HepG2 (cell line): Measurements from ENCODE around the gene ALK. TPM values are rescaled to one million over a fixed set of nuclear protein-coding genes. Genes with fewer than 3 reads are reported as not detected.

ENCODE experiments used
- ATAC-seq: fragments of 200-7000 bp; cut with Tn5 transposase; 3 replicates; pipeline ENCODE4 v1.9.1; 2020; ENCODE audit warnings: mild to moderate bottlenecking, moderate library complexity
- BruUV-seq: library from RNA; stranded (reverse); fragments of 400-500 nt; replicated peaks from 2 replicates; lab custom pipeline; 2021; lab: Mats Ljungman, UMichigan
- CTCF ChIA-PET: fragments of 300-600 bp; formaldehyde crosslinking; extraction: SDS; loops from one replicate; lab custom pipeline; 2021; ENCODE audit warnings: low total read pairs, inconsistent platforms, low intra/inter-chr PET ratio; lab: Yijun Ruan, JAX
- POLR2A ChIA-PET: fragments of 350-600 bp; sonication (Branson Sonifier 250); formaldehyde crosslinking; loops from one replicate; lab custom pipeline; 2020; ENCODE audit warnings: antibody characterized with exemption, inconsistent platforms; lab: Yijun Ruan, JAX
- DNase-seq: peaks from one replicate; pipeline ENCODE4 v3.0.0-alpha.2; 2015; ENCODE audit warnings: low spot score
- FAIRE-seq: peaks from 3 replicates; lab custom pipeline; 2011; peaks lifted over from hg19 to GRCh38; lab: Jason Lieb, UNC
- H2AFZ ChIP-seq: one replicate; pipeline ENCODE4 v1.6.1; 2011; ENCODE audit warnings: low read length, inconsistent platforms
- H3K27ac ChIP-seq: fragments of 300-600 bp; 3 replicates; pipeline ENCODE4 v1.8.0; 2011; ENCODE audit warnings: mixed run types, mild to moderate bottlenecking, mixed read lengths, low read length, inconsistent platforms; ENCODE audit not compliant: insufficient read depth; ENCODE audit errors: extremely low read length
- H3K27me3 ChIP-seq, 2 experiments: fragments of 200-600 bp in 1 of 2; 2 replicates in 1 of 2; 3 replicates in 1 of 2; pipeline versions ENCODE4 v1.6.0 to v1.8.0; 2011; ENCODE audit warnings: low read length in 2 of 2, mild to moderate bottlenecking in 2 of 2, moderate library complexity in 2 of 2, inconsistent platforms in 1 of 2; ENCODE audit not compliant: insufficient read depth in 2 of 2, control insufficient read depth in 1 of 2
- H3K36me3 ChIP-seq, 2 experiments: fragments of 200-600 bp in 1 of 2; replicated peaks in 1 of 2; 2 replicates in 1 of 2; 3 replicates in 1 of 2; pipeline versions ENCODE4 v1.5.1 to v1.8.0; 2011; ENCODE audit warnings: low read length in 2 of 2, inconsistent platforms in 1 of 2; ENCODE audit not compliant: insufficient read depth in 2 of 2, control insufficient read depth in 1 of 2
- H3K4me1 ChIP-seq: 2 replicates; pipeline ENCODE4 v1.5.1; 2012; ENCODE audit warnings: low read length, inconsistent platforms; ENCODE audit not compliant: insufficient read depth
- H3K4me2 ChIP-seq: 2 replicates; pipeline ENCODE4 v1.6.0; 2011; ENCODE audit warnings: low read depth, low read length, inconsistent platforms
- H3K4me3 ChIP-seq, 3 experiments: fragments of 200-600 bp in 1 of 3; sonication (generic), shearing (Covaris generic) in 1 of 3; replicated peaks in 1 of 3; 2 replicates each; pipeline ENCODE4 v1.5.1; 2011 to 2016; ENCODE audit warnings: low read length in 3 of 3, inconsistent platforms in 2 of 3, low read depth in 2 of 3, mild to moderate bottlenecking in 2 of 3, control low read depth in 1 of 3, mixed read lengths in 1 of 3; ENCODE audit not compliant: insufficient read depth in 1 of 3
- H3K79me2 ChIP-seq: one replicate; pipeline ENCODE4 v1.6.1; 2011; ENCODE audit warnings: low read length, inconsistent platforms; ENCODE audit not compliant: insufficient read depth
- H3K9ac ChIP-seq: 2 replicates; pipeline ENCODE4 v1.6.0; 2011; ENCODE audit warnings: mild to moderate bottlenecking, low read depth, low read length, inconsistent platforms; ENCODE audit not compliant: insufficient read depth
- H3K9me3 ChIP-seq: 2 replicates; pipeline ENCODE4 v1.5.1; 2012; ENCODE audit warnings: mild to moderate bottlenecking, low read length
- H4K20me1 ChIP-seq: 2 replicates; pipeline ENCODE4 v1.6.0; 2011; ENCODE audit warnings: inconsistent platforms, mild to moderate bottlenecking, low read length, moderate library complexity; ENCODE audit not compliant: insufficient read depth
- JUND ChIP-seq: sonication (generic); formaldehyde crosslinking; IDR thresholded peaks from 2 replicates; pipeline ENCODE4 v1.8.0; 2022; ENCODE audit warnings: mild to moderate bottlenecking, missing genetic modification reagents
- TFAP4 ChIP-seq: sonication (generic); IDR thresholded peaks from 2 replicates; pipeline ENCODE4 v1.6.1; 2016; ENCODE audit warnings: low read depth, borderline replicate concordance
- ZNF225 ChIP-seq: sonication (generic); formaldehyde crosslinking; IDR thresholded peaks from 2 replicates; pipeline ENCODE4 v1.4.0; 2020; ENCODE audit warnings: mild to moderate bottlenecking, missing genetic modification reagents
- ZNF451 ChIP-seq: sonication (generic); formaldehyde crosslinking; IDR thresholded peaks from 2 replicates; pipeline ENCODE4 v1.5.0; 2020; ENCODE audit warnings: mild to moderate bottlenecking, missing genetic modification reagents
- ZNF546 ChIP-seq: sonication (generic); formaldehyde crosslinking; conservative IDR thresholded peaks from 2 replicates; pipeline ENCODE4 v1.8.1; 2023; ENCODE audit warnings: mild to moderate bottlenecking, missing genetic modification reagents
- ZNF660 ChIP-seq: sonication (generic); formaldehyde crosslinking; IDR thresholded peaks from 2 replicates; pipeline ENCODE4 v1.5.1; 2020; ENCODE audit warnings: mild to moderate bottlenecking, low read depth, missing genetic modification reagents, borderline replicate concordance
- ZNF724P ChIP-seq: sonication (generic); formaldehyde crosslinking; IDR thresholded peaks from 2 replicates; pipeline ENCODE4 v1.8.0; 2022; ENCODE audit warnings: missing genetic modification reagents, borderline replicate concordance
- ZNF788 ChIP-seq: sonication (generic); formaldehyde crosslinking; IDR thresholded peaks from 2 replicates; pipeline ENCODE4 v1.5.0; 2020; ENCODE audit warnings: mild to moderate bottlenecking, missing genetic modification reagents, borderline replicate concordance
- ZSCAN5A ChIP-seq: sonication (generic); formaldehyde crosslinking; IDR thresholded peaks from 2 replicates; pipeline ENCODE4 v1.8.0; 2022; ENCODE audit warnings: mild to moderate bottlenecking, missing genetic modification reagents, borderline replicate concordance
- WGBS: methylation state at CpG from one replicate; pipeline ENCODE4 v1.1.6; 2017; ENCODE audit warnings: low lambda C conversion rate; 5-methylcytosine and 5-hydroxymethylcytosine counted together
- in situ Hi-C: cut with HindIII; loops from 2 replicates; pipeline ENCODE4 v1.10.0; 2017; ENCODE audit warnings: low pct_unique_long_range_greater_than_20kb; ENCODE audit not compliant: extremely low pct_ligation_motif_present
- intact Hi-C: fragments of 100-400 bp; cut with micrococcal nuclease; formaldehyde crosslinking; loops from one replicate; pipeline ENCODE4 v1.10.0; 2022; ENCODE audit not compliant: unreplicated experiment
- polyA plus RNA-seq, 8 experiments: library from polyadenylated mRNA; depleted of rRNA in 3 of 8; stranded (reverse) in 7 of 8; unstranded in 1 of 8; fragments of >200 nt; fragmentation: Illumina TruSeq in 4 of 8; extraction: Trizol in 4 of 8; gene quantifications; 2 replicates each; pipeline versions ENCODE4 v1.2.1 to v1.2.3, GENCODE V29; 2011 to 2016; ENCODE audit warnings: low read depth in 4 of 8, missing spikeins in 1 of 8, mixed read lengths in 1 of 8; ENCODE audit not compliant: insufficient read depth in 1 of 8
- total RNA-seq, 5 experiments: library from RNA; depleted of rRNA; stranded (reverse); fragments of >200 nt; fragmentation: Illumina TruSeq; extraction: Trizol; gene quantifications; 2 replicates each; pipeline ENCODE4 v1.2.3, GENCODE V29; 2016; ENCODE audit warnings: low read depth in 1 of 5
- TF ChIP-seq, protein P1 (sequence below), 2 experiments: sonication (generic) in 1 of 2; formaldehyde crosslinking in 1 of 2; IDR thresholded peaks; 2 replicates each; pipeline versions ENCODE4 v1.4.0 to v1.6.1; 2016 to 2020; ENCODE audit warnings: borderline replicate concordance in 1 of 2, low read depth in 1 of 2, mild to moderate bottlenecking in 1 of 2, missing genetic modification reagents in 1 of 2
- TF ChIP-seq, protein P2 (sequence below): sonication (generic); formaldehyde crosslinking; IDR thresholded peaks from 2 replicates; pipeline ENCODE4 v1.8.1; 2023; ENCODE audit warnings: mild to moderate bottlenecking, missing genetic modification reagents
- TF ChIP-seq, protein P3 (sequence below): sonication (generic); formaldehyde crosslinking; IDR thresholded peaks from 2 replicates; pipeline ENCODE4 v1.8.1; 2023; ENCODE audit warnings: mild to moderate bottlenecking, missing genetic modification reagents, borderline replicate concordance

The ALK gene
- total and polyA plus RNA-seq, 2 of the 13 experiments (the other 11 are each of a cell fraction or from before 2014, with no cell fraction given) = not detected

DNA sequence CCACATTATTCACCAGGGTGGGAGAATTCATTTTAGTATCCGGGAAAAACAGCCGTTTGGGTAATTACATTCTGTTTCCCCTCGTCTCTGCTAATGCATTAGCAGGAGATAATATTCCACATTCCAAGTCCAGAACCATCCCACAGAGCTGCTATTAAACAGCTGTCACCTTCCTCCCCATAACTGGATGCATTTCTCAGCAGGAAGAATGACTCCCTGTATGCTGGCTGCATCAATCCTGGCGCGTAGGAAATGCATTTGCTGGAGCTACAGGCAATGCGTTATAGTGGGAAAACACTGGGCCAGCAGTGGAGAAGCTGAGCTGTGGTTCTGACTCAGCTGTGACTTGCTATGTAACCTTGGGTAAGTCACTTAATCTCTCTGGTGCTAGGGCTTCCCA lies 560.2 kb downstream of the ALK start (continued):
- TF ChIP-seq ZNF724P (CRISPR knock-in tag) (no peak), ZNF546 (CRISPR knock-in tag) (no peak)

- WGBS = 0% methylated on average over 3 of the region's 3 CpGs
- Histone ChIP-seq H3K27me3 (peaks cover 0 to 4% of the 10 kb centered on the region in 2 experiments; a peak in 1 of 5 replicates), H3K79me2 (no peaks in the 10 kb centered on the region), H4K20me1 (no peaks in the 10 kb centered on the region), H3K4me2 (no peak overlapping the region), H3K4me1 (no peaks in the 10 kb centered on the region), H3K36me3 (no peaks in the 10 kb centered on the region), H3K27ac (no peak overlapping the region), H3K9me3 (no peaks in the 10 kb centered on the region), H2AFZ (no peak overlapping the region), H3K9ac (no peak overlapping the region), H3K4me3 (no peak overlapping the region)
- no peak for FAIRE-seq
- in situ Hi-C loops (no loop called here), intact Hi-C loops (no loop called here)
- ChIA-PET POLR2A (no interaction called here), CTCF (no interaction called here)
- DNase-seq = no peak
- ATAC-seq = no peak
- BruUV-seq = no TSS peak
- TF ChIP-seq ZSCAN5A (CRISPR knock-in tag) (no peak), JUND (CRISPR knock-in tag) (no peak), ZNF451 (CRISPR knock-in tag) (no peak), TFAP4 (no peak), ZNF788 (no peak), ZNF660 (CRISPR knock-in tag) (no peak), ZNF225 (CRISPR knock-in tag) (no peak)
- TF ChIP-seq, protein P1, sequence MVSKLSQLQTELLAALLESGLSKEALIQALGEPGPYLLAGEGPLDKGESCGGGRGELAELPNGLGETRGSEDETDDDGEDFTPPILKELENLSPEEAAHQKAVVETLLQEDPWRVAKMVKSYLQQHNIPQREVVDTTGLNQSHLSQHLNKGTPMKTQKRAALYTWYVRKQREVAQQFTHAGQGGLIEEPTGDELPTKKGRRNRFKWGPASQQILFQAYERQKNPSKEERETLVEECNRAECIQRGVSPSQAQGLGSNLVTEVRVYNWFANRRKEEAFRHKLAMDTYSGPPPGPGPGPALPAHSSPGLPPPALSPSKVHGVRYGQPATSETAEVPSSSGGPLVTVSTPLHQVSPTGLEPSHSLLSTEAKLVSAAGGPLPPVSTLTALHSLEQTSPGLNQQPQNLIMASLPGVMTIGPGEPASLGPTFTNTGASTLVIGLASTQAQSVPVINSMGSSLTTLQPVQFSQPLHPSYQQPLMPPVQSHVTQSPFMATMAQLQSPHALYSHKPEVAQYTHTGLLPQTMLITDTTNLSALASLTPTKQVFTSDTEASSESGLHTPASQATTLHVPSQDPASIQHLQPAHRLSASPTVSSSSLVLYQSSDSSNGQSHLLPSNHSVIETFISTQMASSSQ (IDR thresholded peaks at IDR 0.05; ENCODE audit: low read depth) = no peak
- TF ChIP-seq, protein P1 (CRISPR knock-in tag; IDR thresholded peaks at IDR 0.05; ENCODE audit: borderline replicate concordance) = no peak
- TF ChIP-seq, protein P2, sequence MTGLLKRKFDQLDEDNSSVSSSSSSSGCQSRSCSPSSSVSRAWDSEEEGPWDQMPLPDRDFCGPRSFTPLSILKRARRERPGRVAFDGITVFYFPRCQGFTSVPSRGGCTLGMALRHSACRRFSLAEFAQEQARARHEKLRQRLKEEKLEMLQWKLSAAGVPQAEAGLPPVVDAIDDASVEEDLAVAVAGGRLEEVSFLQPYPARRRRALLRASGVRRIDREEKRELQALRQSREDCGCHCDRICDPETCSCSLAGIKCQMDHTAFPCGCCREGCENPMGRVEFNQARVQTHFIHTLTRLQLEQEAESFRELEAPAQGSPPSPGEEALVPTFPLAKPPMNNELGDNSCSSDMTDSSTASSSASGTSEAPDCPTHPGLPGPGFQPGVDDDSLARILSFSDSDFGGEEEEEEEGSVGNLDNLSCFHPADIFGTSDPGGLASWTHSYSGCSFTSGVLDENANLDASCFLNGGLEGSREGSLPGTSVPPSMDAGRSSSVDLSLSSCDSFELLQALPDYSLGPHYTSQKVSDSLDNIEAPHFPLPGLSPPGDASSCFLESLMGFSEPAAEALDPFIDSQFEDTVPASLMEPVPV (CRISPR knock-in tag) = no peak
- TF ChIP-seq, protein P3, sequence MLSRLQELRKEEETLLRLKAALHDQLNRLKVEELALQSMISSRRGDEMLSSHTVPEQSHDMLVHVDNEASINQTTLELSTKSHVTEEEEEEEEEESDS = no peak
Observed at GRCh38 chr2:29360016-29360784, 561.2 kb downstream of the ALK start.
